ENCODE results near the gene ISCA2. TPM values are rescaled to one million over a fixed set of nuclear protein-coding genes. Genes with fewer than 3 reads are reported as not detected.
A peak's percentile ranks its signal among the peaks of the same experiment; 100 is the strongest.

Gene ISCA2
- total RNA-seq, 2 donors from 2014 or later, result 30.6 to 35.2 TPM

GRCh38 chr14:74504412-74504811, 10.8 kb downstream of the ISCA2 start:
- DNase-seq (no peak), ATAC-seq (no peak)
- intact Hi-C loops (cut with DNase I, micrococcal nuclease), result no loop called here

- ATAC-seq, result no peak
Measured at GRCh38 chr14:74504874-74505720, 11.5 kb downstream of the ISCA2 start.

GRCh38 chr14:74505831-74506230, 12.3 kb downstream of the ISCA2 start:
- ATAC-seq, result no peak
- intact Hi-C loops (cut with DNase I, micrococcal nuclease), result no loop called here
- no peak for DNase-seq

More at GRCh38 chr14:74504874-74505720, 11.5 kb downstream of the ISCA2 start:
- DNase-seq, result no peak
- intact Hi-C loops (cut with DNase I, micrococcal nuclease), result no loop called here

- DNase-seq (no peak), ATAC-seq (no peak)
- intact Hi-C loops (cut with DNase I, micrococcal nuclease), result no loop called here
Measured at GRCh38 chr14:74506411-74506851, 12.9 kb downstream of the ISCA2 start.

GRCh38 chr14:74507085-74507484, 13.5 kb downstream of the ISCA2 start:
- ATAC-seq (no peak), DNase-seq (no peak)
- intact Hi-C loops (cut with DNase I, micrococcal nuclease), result no loop called here

- ATAC-seq (no peak), DNase-seq (no peak)
- intact Hi-C loops (cut with DNase I, micrococcal nuclease), result no loop called here
Measured at GRCh38 chr14:74507840-74508239, 14.3 kb downstream of the ISCA2 start.

GRCh38 chr14:74508292-74508731, 14.7 kb downstream of the ISCA2 start:
- intact Hi-C loops (cut with DNase I, micrococcal nuclease), result no loop called here
- no peak for ATAC-seq
- DNase-seq, result no peak

- intact Hi-C loops (cut with DNase I, micrococcal nuclease), result no loop called here
- ATAC-seq (no peak), DNase-seq (no peak)
Measured at GRCh38 chr14:74508844-74509428, 15.4 kb downstream of the ISCA2 start.

- DNase-seq, result peak in 1 of 2 donors; percentile 7
- ATAC-seq, result no peak
- intact Hi-C loops (cut with DNase I, micrococcal nuclease), result no loop called here
Measured at GRCh38 chr14:74509587-74510222, 16.1 kb downstream of the ISCA2 start.

GRCh38 chr14:74510223-74510931, 16.8 kb downstream of the ISCA2 start:
- intact Hi-C loops (cut with DNase I, micrococcal nuclease), result no loop called here
- no peak for ATAC-seq
- no peak for DNase-seq

GRCh38 chr14:74510959-74511409, 17.4 kb downstream of the ISCA2 start:
- no peak for DNase-seq
- intact Hi-C loops (cut with DNase I, micrococcal nuclease), result no loop called here
- ATAC-seq, result no peak

GRCh38 chr14:74511966-74512830, 18.6 kb downstream of the ISCA2 start:
- ATAC-seq, result no peak
- DNase-seq, result no peak
- intact Hi-C loops (cut with DNase I, micrococcal nuclease), result no loop called here

- DNase-seq (peak in 1 of 2 donors; percentile 31), ATAC-seq (no peak)
- intact Hi-C loops (cut with DNase I, micrococcal nuclease), result no loop called here
Measured at GRCh38 chr14:74514471-74514941, 20.9 kb downstream of the ISCA2 start.

- DNase-seq (peak in 1 of 2 donors; percentile 11), ATAC-seq (no peak)
- intact Hi-C loops (cut with DNase I, micrococcal nuclease), result no loop called here
Measured at GRCh38 chr14:74515891-74516412, 22.4 kb downstream of the ISCA2 start.

GRCh38 chr14:74516451-74517160, 23.0 kb downstream of the ISCA2 start:
- intact Hi-C loops (cut with DNase I, micrococcal nuclease), result no loop called here
- no peak for DNase-seq

GRCh38 chr14:74517731-74518130, 24.2 kb downstream of the ISCA2 start:
- DNase-seq, result no peak
- intact Hi-C loops (cut with DNase I, micrococcal nuclease), result no loop called here
- ATAC-seq, result no peak

More at GRCh38 chr14:74516451-74517160, 23.0 kb downstream of the ISCA2 start:
- ATAC-seq, result no peak

GRCh38 chr14:74518221-74518620, 24.7 kb downstream of the ISCA2 start:
- intact Hi-C loops (cut with DNase I, micrococcal nuclease), result no loop called here
- DNase-seq (no peak), ATAC-seq (no peak)
